Epidermal melanocyte (primary cell): ENCODE data around the gene RASGEF1B.

Source experiments
- DNase-seq: peaks from one replicate; pipeline ENCODE4 v3.0.0; 2011; ENCODE audit warnings: low spot score; ENCODE audit not compliant: insufficient read length

Gene RASGEF1B

GRCh38 chr4:81399306-81400086 is 72.2 kb downstream of the RASGEF1B start:
- no peak for DNase-seq

- DNase-seq, result no peak
Observed at GRCh38 chr4:81398379-81398778, 73.3 kb downstream of the RASGEF1B start.

GRCh38 chr4:81397635-81398034 is 74.1 kb downstream of the RASGEF1B start:
- no peak for DNase-seq

- DNase-seq, result no peak
Observed at GRCh38 chr4:81395239-81395638, 76.5 kb downstream of the RASGEF1B start.

- no peak for DNase-seq
Observed at GRCh38 chr4:81392164-81392563, 79.5 kb downstream of the RASGEF1B start.

GRCh38 chr4:81389720-81390119 is 82.0 kb downstream of the RASGEF1B start:
- no peak for DNase-seq

- DNase-seq, result no peak
Observed at GRCh38 chr4:81380437-81380836, 91.3 kb downstream of the RASGEF1B start.

- DNase-seq, result no peak
Observed at GRCh38 chr4:81378386-81378785, 93.3 kb downstream of the RASGEF1B start.

- no peak for DNase-seq
Observed at GRCh38 chr4:81377191-81377590, 94.5 kb downstream of the RASGEF1B start.

GRCh38 chr4:81376720-81377119 is 95.0 kb downstream of the RASGEF1B start:
- DNase-seq, result no peak
